A673 (cell line): ENCODE data around the gene HLA-A.

ENCODE experiments used
- CTCF ChIP-seq: fragments of 300-800, 200-600 bp; sonication (generic); conservative IDR thresholded peaks from 2 replicates; pipeline ENCODE4 v1.5.1; 2017; ENCODE audit warnings: low read depth, mild to moderate bottlenecking, antibody characterized with exemption, low read length, moderate library complexity, mixed read lengths
- EZH2 ChIP-seq: fragments of 200-600 bp; sonication (generic); IDR thresholded peaks from 2 replicates; pipeline ENCODE4 v1.6.1; 2017; ENCODE audit warnings: borderline replicate concordance, low read depth, mild to moderate bottlenecking, mixed read lengths, antibody characterized with exemption, low read length; ENCODE audit not compliant: poor library complexity, severe bottlenecking

- TF ChIP-seq CTCF (no peak), EZH2 (no peak)
Observed at GRCh38 chr6:29958921-29959320, 16.6 kb downstream of the HLA-A start.
